K562 treated with DMSO at 1 percent for 4 hours (cell line): ENCODE results near the gene DEPDC4. TPM values are rescaled to one million over a fixed set of nuclear protein-coding genes. Genes with fewer than 3 reads are reported as not detected.

Experiments used
- total RNA-seq: library from RNA; unstranded; fragments of 300-600 nt; gene quantifications from 2 replicates; pipeline ENCODE4 v1.2.3, GENCODE V29; 2022; ENCODE audit not compliant: insufficient read depth

DEPDC4 gene
- total RNA-seq = 2.1 TPM in 1 of 2 replicates, not detected in the other

GRCh38 chr12:100266835-100267602 is at the start of gene DEPDC4, which contains the start of gene SCYL2:
TSS of gene DEPDC4 (minus strand) at chr12:100267079. CDS start at chr12:100267076, 3 bp downstream.
TSS of gene SCYL2 (plus strand) at chr12:100267177. CDS start at chr12:100282971, 15,794 bp downstream.

GRCh38 chr12:100200463-100201181 is 66.3 kb downstream of the DEPDC4 start, which contains the start of gene ACTR6:
TSS of gene ACTR6 (plus strand) at chr12:100200815. CDS start at chr12:100200852, 37 bp downstream.

Other genes with a start within 250 kb of the DEPDC4 start
- gene BLTP3B, start 124.2 kb downstream of the DEPDC4 start, total RNA-seq = 5.7 and 8.3 TPM in 2 replicates
- 17.4 and 21.8 TPM in 2 replicates for gene ACTR6, start 66.3 kb downstream of the DEPDC4 start, total RNA-seq
- 24.6 and 25.0 TPM in 2 replicates for gene SCYL2, start 98 bp upstream of the DEPDC4 start, total RNA-seq
- gene SLC17A8, start 90.0 kb upstream of the DEPDC4 start, total RNA-seq = not detected in 2 replicates
- not detected in 2 replicates for gene NR1H4, start 206.8 kb upstream of the DEPDC4 start, total RNA-seq